COLO668 (cell line): Measurements from ENCODE around the gene C14orf93.

Source experiments
- DNase-seq: peaks from one replicate; lab custom pipeline; 2025; ENCODE audit not compliant: unreplicated experiment; lab: John Stamatoyannopoulos, UW

The C14orf93 gene

GRCh38 chr14:22995889-22996625 is 13.9 kb downstream of the C14orf93 start:
- no peak for DNase-seq

- DNase-seq = no peak
Measured at GRCh38 chr14:22994762-22995275, 15.1 kb downstream of the C14orf93 start.

- DNase-seq = no peak
Measured at GRCh38 chr14:22993517-22993916, 16.4 kb downstream of the C14orf93 start.

DNA sequence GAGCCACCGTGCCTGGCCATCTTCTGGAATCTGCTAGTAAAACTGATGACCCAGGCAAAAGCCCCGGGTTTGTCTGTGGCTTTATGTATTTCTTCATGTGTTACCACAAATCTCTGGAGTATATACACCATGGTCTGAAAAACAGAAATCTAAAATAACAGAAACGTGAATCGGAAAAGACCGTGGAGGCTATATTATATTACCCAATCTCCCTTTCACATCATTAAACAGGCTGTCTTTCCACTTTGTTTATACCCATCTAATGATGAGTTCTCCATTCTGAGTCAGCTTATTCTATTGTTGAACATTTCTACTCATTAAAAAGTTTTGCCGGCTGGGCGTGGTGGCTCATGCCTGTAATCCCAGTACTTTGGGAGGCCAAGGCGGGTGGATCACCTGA is 18.1 kb downstream of the C14orf93 start:
- DNase-seq = no peak

DNA sequence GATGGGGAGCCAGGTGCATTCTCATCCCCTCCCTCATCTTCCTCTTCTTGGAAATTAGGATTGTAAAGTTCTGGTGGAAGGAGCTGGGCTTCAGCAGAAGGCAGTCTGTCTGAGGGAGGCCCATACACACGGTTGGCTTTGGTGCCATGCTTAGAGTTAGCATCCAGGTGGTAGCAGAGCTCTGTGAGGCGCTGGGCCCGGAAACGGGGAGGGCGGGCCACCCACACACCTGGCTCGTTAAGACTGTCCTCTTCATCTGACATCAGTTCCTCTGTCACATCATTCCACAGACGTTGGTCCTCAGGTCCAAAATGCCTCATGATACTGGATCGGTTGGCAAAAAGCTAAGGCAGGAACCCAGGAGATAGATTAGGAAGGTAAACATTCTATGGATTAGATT is 22.7 kb downstream of the C14orf93 start:
- DNase-seq = no peak

GRCh38 chr14:22986508-22987054 is 23.4 kb downstream of the C14orf93 start:
- DNase-seq = peak; percentile 86

DNA sequence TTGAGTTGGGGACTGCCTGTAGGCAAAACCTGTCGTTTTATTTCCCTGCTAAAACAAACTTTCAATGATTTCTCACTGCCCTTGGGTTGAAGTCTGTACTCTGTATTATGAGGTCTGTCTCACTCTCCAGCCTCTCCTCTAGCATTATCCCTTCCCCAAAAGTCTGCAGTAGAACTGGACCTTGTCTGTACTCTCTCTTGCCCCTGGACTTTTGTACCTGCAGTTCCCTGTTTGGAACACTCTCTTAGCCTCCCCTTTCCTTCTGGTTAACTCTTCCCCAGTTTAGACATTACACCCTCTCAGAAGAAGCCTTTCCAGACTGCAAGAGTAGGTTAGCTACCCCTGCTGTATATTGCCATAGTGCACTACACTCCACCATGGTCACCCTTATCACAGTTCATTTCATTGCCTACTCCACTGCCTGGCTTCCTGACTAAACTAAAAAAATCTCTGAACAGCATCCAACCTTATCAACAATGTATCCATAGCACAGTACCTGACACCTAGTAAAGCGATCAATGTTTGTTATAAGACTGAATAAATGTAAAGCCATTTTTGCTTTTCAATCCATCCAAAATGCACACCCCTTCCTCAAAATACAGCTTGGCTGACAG is 23.9 kb downstream of the C14orf93 start:
- DNase-seq = no peak

GRCh38 chr14:22984959-22985658 is 24.8 kb downstream of the C14orf93 start:
- DNase-seq = no peak

DNA sequence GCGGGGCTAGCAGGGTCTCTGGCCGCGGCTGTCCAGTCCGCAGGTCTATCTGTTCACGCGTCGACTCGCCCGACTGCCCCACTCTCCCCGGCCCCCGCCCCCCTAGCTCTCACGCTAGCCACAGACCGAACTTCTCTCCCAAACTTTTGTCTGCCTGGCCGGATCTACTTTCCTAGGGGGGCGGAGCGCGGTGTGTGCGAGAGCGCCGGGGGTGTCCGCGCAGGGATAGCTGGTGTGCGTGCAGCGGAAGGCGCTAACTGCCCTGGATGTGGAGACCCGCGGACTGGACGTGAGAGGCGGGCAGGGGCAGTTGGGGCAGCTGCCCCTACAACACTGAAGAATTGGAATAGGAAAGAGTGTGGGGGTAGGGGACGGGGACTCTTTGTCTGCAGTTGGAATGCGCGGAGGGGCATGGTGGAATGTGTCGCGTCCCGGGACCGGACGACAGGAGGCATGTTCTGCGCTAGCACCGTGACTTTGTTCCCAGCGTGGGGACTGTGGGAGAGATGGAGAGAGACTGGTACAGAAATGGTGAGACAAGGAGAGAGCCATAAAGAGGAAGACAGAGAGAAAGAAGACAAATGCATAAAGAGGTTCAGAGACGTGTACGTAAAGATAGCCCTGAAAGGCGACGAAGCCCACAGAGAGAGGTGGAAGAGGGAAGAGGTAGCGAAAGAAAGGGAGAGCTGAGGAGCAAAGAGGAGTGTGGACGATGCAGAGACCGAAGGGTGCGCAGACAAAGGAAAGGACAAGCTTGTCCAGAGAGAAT is 27.3 kb downstream of the C14orf93 start, which contains the start of gene AJUBA:
AJUBA (minus strand) TSS at position 75 of the 769 bp plus-strand sequence. CDS start 285 bp downstream, outside the sequence.
- peak; percentile 36 for DNase-seq

GRCh38 chr14:22981876-22982476 is 28.0 kb downstream of the C14orf93 start:
- DNase-seq = peak; percentile 24

DNA sequence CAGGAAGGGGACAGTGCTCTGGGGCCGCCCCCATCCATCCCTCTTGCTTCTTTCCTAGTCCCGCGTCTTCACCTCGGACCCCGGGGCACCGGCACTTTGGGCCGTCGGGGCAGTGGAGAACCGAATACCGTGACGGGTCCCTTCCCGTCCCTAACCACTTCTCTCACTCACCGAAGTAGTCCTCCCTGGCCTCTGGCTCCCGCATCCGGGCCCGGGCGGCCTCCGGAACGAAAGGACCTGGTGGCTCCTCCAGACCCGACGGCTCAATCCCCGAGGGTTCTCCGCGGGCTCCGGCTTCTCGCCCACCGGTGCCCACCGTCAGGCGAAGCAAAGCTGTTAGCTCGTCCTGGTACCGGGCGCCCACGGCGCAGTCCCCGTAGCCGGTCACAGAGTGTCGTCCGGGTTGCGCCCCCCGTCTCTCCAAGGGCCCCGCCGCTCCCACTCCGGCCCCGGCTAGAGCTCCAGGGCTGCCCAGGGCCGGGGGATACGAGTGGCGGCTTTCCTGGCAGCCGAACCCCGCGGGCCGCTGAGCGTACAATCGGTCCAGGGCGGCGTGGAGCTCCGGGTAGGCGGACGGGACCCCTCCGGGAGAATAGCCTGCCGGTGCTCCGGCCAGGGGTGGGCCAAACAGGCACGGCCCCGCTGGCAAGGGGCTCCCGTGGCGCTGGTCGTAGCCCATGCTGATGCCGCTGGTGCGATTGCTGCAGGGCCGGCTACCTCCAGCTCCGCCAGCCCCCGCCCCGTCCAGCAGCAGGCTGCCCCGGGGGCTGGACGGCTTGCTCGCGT is 28.7 kb downstream of the C14orf93 start:
- peak; percentile 7 for DNase-seq

- DNase-seq = no peak
Measured at GRCh38 chr14:22980672-22981089, 29.3 kb downstream of the C14orf93 start.

DNA sequence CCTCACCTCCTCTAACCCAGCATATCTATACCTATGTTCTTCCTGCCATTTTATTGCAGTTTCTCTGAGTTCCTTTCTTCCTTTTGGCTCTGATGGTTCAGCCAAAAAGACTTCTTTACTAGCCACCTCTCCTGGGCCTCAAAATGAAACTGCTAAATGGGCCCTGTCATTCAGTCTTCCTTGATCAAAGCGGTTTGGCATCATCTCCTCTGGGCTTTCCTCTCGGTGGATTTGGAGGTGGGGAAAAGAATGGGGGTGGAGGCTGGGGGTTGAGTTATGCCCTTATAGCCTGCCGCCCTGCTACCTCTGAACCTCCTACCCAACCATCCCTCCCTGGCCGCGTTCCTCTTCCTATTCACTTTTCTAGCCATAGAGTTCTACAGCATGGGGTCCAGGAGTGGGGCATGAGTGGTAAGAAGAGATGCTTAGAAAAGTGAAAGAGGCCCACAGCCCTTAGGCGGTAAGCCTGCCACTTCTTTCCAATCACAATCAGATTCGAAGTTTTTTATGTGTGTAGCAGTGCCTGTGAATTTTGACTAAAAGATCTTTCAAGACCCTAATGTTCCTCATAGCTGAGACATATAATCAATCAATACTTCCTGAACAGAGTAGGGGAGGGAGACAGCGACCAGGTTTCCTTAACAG is 30.1 kb downstream of the C14orf93 start:
- no peak for DNase-seq

DNA sequence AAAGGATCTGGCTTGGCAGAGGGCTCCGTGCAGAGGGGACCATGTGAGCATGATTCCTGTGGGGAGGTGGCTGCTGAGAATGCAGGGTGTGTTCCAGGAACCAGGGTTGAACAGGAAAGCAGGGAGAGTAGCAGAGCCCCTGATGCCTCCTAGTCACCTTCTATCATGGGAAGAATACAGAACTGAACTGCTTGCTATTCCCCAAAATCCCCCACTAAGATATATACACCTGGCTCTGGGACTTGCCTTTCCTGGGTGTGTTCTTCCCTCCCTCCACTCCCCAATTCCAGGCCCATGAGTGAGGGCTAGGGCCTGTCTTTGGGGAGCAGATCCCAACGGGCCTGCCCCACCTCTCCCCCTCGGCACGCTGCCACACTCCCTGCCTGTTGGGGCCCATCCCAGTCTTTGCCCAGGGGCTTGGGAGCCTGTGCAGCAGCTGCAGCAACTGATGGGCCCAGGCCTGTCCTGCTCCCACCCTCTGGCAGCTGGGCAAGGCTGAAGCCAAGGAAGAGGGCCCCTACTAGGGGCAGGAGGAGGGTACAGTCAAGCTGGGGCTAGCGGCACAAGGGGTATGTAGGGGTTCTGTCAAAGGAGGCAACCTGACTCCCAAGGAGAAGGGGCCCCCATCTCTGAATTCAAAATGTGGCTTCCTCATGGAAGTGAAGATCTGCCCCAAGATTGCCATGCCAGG is 30.8 kb downstream of the C14orf93 start:
- DNase-seq = no peak

DNA sequence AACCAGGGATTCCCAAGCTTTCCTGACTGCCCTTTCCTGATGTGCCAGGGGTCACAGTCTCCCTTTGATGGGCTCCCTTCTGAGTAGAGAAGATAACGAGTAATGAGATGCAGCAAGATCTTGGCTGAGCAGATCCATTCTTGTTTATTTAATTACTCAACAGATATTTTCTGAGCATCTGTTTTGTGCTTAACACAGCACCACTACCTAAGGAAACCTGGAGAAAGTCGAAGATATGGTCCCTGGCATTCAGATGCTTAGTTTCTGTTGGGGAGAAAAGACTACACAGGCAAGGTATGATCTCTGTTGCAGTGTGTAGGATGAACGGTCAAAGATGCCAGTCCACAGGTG is 31.5 kb downstream of the C14orf93 start:
- DNase-seq = no peak

DNA sequence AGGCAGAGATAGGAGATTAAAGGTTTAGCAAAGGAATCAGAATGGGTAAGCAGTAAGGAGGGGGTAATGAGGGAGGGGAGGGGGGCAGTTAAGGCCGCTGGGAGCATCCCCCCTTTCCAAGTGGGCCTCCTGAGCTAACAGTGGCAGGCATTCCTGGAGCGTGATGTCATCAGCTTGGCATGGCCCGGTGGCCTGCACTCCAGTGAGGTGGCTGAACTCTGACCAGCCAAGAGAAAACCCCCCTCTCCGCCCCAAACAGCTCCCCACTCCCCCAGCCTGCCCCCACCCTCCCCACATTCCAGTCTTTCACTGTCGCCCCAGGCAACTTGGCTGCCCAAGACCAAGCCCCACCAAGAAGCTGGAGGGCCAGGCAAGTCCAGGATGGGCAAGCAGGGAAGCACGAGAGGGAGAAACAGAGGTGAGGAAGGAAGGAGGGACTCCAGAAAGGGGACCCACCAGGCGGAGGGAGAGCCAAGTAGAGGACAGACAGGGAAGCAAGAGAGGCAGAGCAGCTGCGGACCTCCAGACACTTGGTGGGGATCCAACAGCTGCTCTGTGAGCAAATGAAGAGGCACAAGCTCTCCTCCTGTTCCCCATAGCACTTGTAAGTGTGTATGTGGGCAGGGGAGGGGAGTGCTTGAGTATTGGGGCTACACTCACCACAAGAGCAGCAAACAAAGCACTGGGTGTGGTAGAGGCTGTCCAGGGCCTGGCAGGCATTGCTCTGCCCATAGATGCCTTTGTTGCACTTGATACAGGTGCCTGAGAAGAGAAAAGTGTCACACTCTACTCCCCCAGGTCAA is 32.1 kb downstream of the C14orf93 start:
- DNase-seq = peak; percentile 46

- no peak for DNase-seq
Measured at GRCh38 chr14:22977434-22977683, 32.6 kb downstream of the C14orf93 start.
